22Rv1 (cell line): ENCODE measurements around the gene PES1.
"Not testable (repeated sequence)": the region's sequence is repeated elsewhere in the genome, so short reads cannot be mapped to it uniquely, and the experiment has no call there.

Source experiments
- H3K27ac ChIP-seq: fragments of 450-650 bp; 2 replicates; pipeline ENCODE4 v1.5.1; 2017
- ZFX ChIP-seq: fragments of 450-650 bp; IDR thresholded peaks from 2 replicates; pipeline ENCODE4 v1.6.1; 2017; ENCODE audit warnings: antibody characterized with exemption, borderline replicate concordance
- TF ChIP-seq, protein P1 (sequence below): fragments of 450-650 bp; IDR thresholded peaks from 2 replicates; pipeline ENCODE4 v1.5.1; 2017; ENCODE audit warnings: mild to moderate bottlenecking

The PES1 gene

DNA sequence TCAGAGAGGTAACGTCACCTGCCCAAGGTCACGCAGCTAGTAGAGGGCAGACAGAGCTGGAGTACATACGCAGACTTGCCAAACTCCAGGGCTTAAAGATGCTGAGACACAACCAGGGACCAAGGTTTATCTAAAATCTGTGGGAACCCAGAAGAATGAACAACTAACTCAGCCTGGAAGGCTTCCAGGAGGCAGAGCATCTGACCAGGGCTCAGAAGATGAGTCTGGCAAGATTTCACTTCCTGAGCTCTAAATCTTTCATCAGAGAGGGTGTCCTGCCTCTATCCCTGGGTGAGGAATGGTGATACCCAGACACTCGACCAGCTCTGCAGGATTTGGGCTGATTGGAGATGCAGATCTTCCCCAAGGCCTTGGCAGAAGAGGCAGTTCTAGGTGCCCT, 26.4 kb downstream of the PES1 start:
- H3K27ac ChIP-seq: no peak overlapping the region
- TF ChIP-seq, protein P1, sequence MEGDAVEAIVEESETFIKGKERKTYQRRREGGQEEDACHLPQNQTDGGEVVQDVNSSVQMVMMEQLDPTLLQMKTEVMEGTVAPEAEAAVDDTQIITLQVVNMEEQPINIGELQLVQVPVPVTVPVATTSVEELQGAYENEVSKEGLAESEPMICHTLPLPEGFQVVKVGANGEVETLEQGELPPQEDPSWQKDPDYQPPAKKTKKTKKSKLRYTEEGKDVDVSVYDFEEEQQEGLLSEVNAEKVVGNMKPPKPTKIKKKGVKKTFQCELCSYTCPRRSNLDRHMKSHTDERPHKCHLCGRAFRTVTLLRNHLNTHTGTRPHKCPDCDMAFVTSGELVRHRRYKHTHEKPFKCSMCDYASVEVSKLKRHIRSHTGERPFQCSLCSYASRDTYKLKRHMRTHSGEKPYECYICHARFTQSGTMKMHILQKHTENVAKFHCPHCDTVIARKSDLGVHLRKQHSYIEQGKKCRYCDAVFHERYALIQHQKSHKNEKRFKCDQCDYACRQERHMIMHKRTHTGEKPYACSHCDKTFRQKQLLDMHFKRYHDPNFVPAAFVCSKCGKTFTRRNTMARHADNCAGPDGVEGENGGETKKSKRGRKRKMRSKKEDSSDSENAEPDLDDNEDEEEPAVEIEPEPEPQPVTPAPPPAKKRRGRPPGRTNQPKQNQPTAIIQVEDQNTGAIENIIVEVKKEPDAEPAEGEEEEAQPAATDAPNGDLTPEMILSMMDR: no peak
- no peak for TF ChIP-seq ZFX

DNA sequence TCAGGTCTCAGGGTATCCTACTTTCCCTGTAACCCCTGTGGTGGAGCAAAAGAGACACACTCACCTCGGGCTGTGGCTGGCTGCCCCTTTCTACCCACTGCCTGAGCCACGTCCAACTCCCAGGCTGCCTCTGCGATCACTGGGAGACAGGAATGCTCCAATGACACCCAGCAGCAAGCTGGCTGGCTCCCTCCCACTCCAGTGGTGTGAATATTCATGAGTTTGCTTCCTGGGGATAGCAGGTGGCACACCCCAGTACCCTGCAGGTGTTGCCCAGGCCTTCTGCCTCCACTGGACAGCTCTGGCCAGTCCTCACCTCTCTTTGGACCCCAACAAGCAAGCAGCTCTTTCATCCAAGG, 27.0 kb downstream of the PES1 start:
- H3K27ac ChIP-seq: no peak overlapping the region
- no peak for TF ChIP-seq ZFX
- TF ChIP-seq, protein P1: no peak

DNA sequence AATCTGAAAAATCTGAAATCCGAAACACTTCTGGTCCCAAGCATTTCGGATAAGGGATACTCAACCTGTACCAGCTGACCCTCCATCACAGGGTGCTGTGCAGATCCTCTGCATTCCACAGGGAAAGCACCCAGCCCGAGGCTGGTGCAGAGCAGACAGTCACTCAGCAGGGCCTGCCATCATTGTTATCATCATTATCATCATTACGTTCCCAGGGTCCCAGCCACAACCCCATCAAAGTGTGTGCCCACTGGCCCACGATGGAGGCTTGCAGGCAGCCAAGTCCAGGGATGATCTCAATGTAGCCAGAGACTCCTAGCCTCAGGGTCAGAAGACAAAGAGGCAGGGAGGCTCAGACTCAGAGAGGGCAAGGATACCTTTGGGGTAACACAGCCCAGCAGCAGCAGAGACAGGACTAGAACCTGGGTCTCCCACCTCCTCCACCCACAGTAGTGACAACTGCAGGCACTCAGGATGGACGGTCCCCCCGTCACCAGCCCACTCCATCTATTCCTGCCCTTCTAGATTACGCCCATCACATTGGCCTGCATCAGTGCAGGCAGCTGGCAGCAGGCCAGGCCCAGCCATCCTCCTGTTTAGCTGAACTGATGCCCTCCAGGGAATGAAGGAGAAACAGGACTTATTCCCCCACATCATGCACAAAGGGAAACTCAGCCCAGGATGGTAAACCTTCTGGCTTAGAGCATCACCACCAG, 27.5 kb downstream of the PES1 start:
- no peak overlapping the region for H3K27ac ChIP-seq
- TF ChIP-seq, protein P1: no peak
- no peak for TF ChIP-seq ZFX

DNA sequence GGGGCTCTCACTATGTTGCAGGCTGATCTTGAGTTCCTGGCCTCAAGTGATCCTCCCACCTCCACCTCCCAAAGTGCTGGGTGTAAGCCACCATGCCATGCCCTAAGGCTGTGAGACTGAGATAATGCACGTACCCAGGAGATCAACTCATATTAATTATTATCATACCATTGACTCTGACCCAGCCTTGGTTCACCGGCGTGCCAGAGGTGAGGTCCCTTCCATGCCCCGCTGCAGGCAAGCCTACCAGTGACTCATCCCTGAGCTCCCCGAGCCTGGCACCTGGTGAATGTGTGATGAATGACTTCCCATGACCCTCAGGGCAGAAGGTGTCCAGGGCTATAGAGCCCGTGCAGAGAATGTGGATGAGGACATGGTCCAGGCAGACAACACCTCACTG, 29.3 kb downstream of the PES1 start:
- H3K27ac ChIP-seq: no peak overlapping the region
- TF ChIP-seq, protein P1: no peak
- TF ChIP-seq ZFX: no peak

DNA sequence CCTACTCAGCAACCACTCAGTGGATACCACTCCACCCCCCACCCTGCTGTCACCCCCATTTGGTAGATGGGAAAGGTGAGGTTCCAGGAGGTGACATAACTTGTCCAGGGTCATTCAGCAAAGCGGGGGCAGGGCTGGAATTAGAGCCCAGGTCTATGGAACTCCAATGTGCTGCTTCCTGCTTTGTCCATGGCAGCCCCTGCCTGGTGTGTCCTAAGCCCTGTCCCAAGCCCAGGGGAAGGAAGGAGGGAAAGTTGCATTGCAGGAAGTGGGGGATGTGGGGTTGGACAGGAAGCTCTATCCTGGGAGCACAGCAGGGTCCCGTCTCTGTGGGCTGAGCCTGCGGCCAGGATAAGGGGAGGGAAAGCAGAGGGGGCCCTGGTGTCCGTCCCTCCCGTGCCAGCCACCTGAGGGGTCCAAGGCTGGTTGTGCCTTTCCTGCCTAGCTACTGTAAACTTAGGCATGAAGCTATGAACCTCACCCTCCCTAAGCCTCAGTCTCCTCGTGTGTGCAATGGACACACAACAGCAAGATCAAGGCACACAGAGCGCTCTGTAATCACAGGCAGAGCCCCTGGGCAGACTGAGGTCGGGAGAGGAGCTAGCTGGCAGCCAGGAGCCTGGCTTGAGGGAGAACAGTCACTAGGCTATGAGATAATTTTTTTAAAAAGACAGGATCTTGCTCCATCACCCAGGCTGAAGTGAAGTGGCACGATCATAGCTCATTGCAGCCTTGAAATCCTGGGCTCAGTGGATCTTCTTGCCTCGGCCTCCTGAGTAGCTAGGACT, 30.1 kb downstream of the PES1 start:
- H3K27ac ChIP-seq: no peak overlapping the region
- TF ChIP-seq ZFX: no peak
- TF ChIP-seq, protein P1: no peak

DNA sequence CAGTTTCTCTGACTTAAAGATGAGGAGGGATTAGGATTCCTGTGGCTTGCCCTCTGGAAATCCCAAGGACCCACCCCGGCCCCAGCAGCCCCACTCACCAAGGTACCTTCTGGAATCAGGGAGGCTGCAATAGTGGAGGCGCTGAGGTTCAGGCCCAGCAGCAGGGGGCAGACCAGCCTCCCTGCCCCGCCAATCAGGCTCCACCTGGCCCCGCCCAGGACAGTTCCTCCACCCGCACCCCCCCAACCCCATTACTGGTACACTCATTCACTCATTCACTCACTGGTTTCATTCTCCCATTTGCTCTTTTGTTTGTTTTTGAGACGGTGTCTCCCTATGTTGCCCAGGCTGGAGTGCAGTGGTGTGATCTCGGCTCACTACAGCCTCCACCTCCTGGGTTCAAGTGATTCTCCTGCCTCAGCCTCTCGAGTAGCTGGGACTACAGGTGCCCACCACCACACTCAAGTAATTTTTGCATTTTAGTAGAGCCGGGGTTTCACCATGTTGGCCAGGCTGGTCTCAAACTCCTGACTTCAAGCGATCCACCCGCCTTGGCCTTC, 31.0 kb downstream of the PES1 start:
- TF ChIP-seq, protein P1: peak; percentile 49
- H3K27ac ChIP-seq: not testable (repeated sequence)

DNA sequence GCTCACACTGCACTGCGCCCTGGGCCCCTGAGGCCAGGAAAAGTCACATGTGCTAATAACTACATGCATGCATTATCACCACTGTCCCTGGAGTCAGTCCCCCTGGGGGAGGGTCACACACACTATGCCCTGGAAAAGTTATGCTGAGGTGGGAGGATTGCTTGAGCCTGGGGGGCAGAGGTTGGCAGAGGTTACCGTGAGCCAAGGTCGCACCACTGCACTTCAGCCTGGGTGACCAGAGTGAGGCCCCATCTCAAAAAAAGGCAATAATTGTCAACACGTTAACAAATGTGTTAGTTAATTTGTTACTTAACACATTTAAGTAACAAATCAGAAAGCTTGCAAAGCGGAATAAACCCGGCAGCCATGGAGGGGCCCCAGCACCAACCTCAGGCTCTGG, 31.8 kb downstream of the PES1 start:
- H3K27ac ChIP-seq: no peak overlapping the region
- no peak for TF ChIP-seq ZFX
- TF ChIP-seq, protein P1: no peak
